DMS 273 (cell line): ENCODE data around the gene DCAF10.
"Not testable (repeated sequence)": the region's sequence is repeated elsewhere in the genome, so short reads cannot be mapped to it uniquely, and the experiment has no call there.

Experiments used
- DNase-seq: peaks from one replicate; lab custom pipeline; 2025; ENCODE audit not compliant: unreplicated experiment; lab: John Stamatoyannopoulos, UW

The DCAF10 gene

GRCh38 chr9:37906312-37907239 is 106.0 kb downstream of the DCAF10 start:
- DNase-seq, result no peak

- DNase-seq, result no peak
Observed at GRCh38 chr9:37908283-37908682, 107.7 kb downstream of the DCAF10 start.

DNA sequence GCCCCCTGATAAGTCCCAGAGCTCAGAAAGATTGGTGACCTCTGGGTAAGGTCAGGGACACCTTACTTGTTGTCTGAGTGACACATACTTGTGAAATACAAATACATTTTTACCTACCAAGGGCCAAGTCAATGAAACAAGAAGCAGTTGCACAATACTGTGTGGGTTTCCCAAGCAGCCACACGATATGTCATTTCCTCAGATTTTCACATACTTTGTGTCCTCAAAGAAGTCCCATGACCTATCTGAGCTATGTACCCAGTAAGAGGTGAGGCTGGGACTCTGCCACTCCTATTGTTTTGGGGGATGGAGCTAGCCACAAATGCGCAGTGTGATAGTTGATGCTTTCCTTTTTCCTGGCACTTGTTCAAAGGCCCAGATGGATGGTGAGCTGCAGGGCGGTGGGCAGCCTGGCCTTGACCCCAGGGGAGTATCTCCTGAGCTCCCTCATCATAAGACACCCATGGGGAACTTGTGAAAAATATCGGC is 108.1 kb downstream of the DCAF10 start:
- DNase-seq, result peak; percentile 11

GRCh38 chr9:37909326-37909725 is 108.7 kb downstream of the DCAF10 start:
- DNase-seq, result no peak

GRCh38 chr9:37909836-37910235 is 109.2 kb downstream of the DCAF10 start:
- DNase-seq, result not testable (repeated sequence)

DNA sequence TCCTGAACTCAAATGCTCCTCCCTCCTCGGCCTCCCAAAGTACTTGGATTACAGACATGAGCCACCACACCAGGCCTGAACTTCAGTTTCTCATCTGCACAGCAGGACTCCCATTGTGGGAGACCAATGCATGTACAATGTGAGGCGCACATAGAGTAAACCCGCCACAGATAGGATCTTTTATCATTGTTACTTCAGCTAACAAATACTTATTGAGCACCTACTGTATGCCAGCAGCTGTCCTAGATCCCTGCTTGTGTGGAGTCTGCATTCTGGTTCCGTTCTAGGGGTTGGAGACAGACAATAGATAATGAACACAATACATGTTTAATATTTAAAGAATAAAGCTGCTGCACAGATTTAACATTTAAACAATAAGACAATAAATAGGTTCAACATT is 109.7 kb downstream of the DCAF10 start:
- no peak for DNase-seq

- no peak for DNase-seq
Observed at GRCh38 chr9:37911271-37911681, 110.7 kb downstream of the DCAF10 start.

GRCh38 chr9:37913480-37914153 is 113.0 kb downstream of the DCAF10 start:
- peak; percentile 87 for DNase-seq

GRCh38 chr9:37914154-37914551 is 113.6 kb downstream of the DCAF10 start:
- no peak for DNase-seq

DNA sequence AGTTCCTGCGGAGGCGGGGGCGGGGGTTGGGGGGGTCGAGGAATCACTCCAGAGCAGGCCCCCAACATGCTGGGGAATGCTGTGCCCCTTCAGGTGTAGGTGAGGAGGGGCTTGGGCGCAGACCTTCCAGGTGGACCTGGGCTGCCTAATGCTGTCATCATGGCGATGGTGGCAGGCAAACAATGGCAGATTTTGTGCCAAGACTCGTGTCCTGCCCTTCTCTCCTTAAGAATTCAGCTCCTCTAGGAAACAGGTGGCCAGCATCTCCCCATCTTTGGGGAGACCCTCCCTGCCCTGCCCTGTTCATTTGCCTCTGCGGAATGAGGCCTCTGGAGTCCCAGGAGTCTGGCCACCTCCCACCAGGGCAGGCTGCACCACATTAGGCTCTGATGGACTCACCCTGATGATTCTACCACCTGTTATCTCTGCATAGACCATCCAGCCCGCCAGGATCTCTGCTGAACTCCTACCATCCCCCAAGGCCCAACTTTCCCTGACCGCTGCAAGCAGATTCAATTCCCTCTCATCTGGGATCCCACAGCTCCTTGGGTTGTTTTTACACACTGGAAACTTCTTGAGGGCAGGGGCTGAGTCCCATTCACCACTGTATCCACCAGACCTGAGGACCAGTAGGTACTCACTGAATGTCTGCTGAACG is 114.2 kb downstream of the DCAF10 start:
- DNase-seq, result no peak

DNA sequence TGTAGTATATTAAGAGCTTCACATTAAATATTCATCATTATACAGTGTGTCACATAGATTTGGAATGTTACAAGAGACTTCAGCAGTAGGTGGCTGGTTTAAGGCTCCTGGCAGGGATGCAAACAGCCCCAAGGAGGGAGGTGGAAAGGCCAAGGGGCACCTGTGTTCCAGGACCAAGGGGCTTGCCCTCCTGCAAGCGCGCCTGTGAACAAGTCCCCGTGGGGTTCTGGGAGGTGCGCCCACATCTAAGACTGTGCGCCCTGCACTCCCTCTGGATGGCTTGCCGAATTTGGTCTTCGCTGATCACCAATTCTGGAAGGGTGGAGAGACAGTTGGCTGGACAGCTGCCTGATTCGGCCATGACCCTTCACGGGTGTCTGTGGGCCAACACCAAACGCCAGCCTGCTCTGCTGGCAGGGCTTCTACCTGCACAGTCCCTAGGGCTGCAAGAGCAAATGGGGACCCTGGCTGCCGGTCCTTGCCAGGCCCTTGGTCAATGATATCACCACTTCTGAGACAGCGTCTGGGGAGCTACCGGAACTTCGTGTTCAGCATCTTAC is 115.4 kb downstream of the DCAF10 start:
- DNase-seq, result no peak

DNA sequence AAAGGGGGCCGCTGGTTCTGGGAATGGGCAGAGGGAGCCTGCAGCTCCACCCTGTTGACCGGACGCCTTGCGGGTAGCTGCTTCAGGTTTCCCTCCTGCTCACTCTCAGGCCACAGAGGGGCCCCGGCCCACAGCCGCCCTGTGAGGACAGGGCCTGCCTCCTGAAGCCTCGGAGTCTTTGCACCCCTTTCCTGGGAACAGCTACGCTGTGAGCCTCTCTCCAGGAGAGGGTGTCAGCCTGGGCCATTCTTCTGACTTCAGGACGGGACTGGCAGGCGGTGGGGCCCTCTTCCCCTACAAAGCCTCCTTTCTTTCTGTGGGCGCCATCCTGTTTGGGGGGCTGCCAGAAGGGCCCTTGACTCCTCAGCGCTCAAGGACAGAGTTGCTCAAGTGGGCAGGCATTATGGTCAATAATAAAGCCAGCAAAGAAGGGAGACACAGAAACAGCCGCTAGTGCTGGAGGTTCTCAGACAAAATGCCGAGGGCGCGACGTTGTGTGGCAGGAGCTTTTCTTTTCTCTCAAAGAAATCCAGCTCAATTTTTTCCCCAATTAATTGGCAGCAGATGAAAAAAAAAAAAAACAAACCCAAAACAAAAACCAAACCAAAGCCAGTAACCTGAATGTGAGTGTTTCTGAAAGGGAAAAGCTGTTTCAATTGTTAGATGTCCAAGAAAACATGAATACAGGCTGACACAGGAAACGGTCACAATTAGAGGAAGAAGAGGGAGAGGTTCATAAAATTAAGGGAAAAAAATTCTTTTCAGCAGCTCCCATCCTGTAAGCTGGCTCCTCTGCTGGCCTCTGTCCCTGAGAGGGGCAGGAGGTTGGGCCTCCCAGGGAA is 116.1 kb downstream of the DCAF10 start:
- no peak for DNase-seq
